Peyer's patch (tissue), 4 donors: Measurements from ENCODE around the gene B4GALT7.

Experiments used
- POLR2A ChIP-seq, 2 donors: fragments of 450-650 bp; IDR thresholded peaks; one replicate each; pipeline ENCODE4 v1.5.1; 2017; ENCODE audit warnings: antibody characterized with exemption in 2 of 2, mild to moderate bottlenecking in 2 of 2, moderate library complexity in 2 of 2
- TF ChIP-seq, protein P1 (sequence below), 6 experiments: fragments of 450-650 bp in 4 of 6; fragments of 200-600 bp in 2 of 6; sonication (generic) in 1 of 6; IDR thresholded peaks; one replicate each; pipeline ENCODE4 v1.5.1; 2017 to 2019; ENCODE audit warnings: antibody characterized with exemption in 6 of 6, mild to moderate bottlenecking in 3 of 6, moderate library complexity in 1 of 6

DNA sequence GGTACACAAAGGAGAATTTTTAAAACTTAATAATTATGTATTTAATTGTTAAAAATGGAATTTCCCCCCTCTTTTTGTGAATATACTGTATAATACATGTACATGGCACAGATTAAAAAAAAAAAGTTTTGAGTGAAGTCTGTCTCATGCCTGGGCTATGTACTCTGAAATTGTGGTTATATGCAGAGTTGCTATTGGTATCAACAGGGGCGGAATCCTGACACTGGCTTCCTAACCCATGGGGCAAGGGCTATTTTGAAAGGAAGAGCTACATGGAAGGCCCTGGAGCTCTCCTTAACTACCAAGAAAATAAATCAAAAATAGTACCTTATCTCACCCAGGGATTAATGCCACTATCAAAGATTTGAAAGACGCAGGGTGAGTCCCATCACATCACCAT is 44.7 kb upstream of the B4GALT7 start:
- no peak for TF ChIP-seq POLR2A (IDR thresholded peaks at IDR 0.05)
- TF ChIP-seq, protein P1, sequence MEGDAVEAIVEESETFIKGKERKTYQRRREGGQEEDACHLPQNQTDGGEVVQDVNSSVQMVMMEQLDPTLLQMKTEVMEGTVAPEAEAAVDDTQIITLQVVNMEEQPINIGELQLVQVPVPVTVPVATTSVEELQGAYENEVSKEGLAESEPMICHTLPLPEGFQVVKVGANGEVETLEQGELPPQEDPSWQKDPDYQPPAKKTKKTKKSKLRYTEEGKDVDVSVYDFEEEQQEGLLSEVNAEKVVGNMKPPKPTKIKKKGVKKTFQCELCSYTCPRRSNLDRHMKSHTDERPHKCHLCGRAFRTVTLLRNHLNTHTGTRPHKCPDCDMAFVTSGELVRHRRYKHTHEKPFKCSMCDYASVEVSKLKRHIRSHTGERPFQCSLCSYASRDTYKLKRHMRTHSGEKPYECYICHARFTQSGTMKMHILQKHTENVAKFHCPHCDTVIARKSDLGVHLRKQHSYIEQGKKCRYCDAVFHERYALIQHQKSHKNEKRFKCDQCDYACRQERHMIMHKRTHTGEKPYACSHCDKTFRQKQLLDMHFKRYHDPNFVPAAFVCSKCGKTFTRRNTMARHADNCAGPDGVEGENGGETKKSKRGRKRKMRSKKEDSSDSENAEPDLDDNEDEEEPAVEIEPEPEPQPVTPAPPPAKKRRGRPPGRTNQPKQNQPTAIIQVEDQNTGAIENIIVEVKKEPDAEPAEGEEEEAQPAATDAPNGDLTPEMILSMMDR (IDR thresholded peaks at IDR 0.05) = no peak
